IMR-90 (cell line): ENCODE results near the gene CRLF2. TPM values are rescaled to one million over a fixed set of nuclear protein-coding genes. Genes with fewer than 3 reads are reported as not detected.
"Not testable (repeated sequence)": the region's sequence is repeated elsewhere in the genome, so short reads cannot be mapped to it uniquely, and the experiment has no call there.

Experiments used
- ATAC-seq: fragments of 200-7000 bp; cut with Tn5 transposase; 2 replicates; pipeline ENCODE4 v1.9.1; 2020; ENCODE audit warnings: low read depth, mild to moderate bottlenecking, moderate library complexity
- BruUV-seq: library from RNA; stranded (reverse); fragments of 400-500 nt; replicated peaks from 2 replicates; lab custom pipeline; 2021; lab: Mats Ljungman, UMichigan
- CTCF ChIA-PET: fragments of 300-600 bp; formaldehyde crosslinking; extraction: SDS; loops from one replicate; lab custom pipeline; 2021; ENCODE audit warnings: antibody characterized with exemption; lab: Yijun Ruan, JAX
- POLR2A ChIA-PET: fragments of 300-600 bp; sonication (Branson Sonifier 250); formaldehyde crosslinking; loops from one replicate; lab custom pipeline; 2022; ENCODE audit warnings: antibody characterized with exemption; ENCODE audit not compliant: unreplicated experiment; lab: Charles Lee
- DNase-seq: peaks from one replicate; pipeline ENCODE4 v3.0.0; 2013
- H2AFZ ChIP-seq: replicated peaks from 2 replicates; pipeline ENCODE3; 2013; ENCODE audit warnings: low read length, mild to moderate bottlenecking; ENCODE audit not compliant: poor library complexity
- H2AK5ac ChIP-seq: 2 replicates; pipeline ENCODE4 v1.6.1; 2013; ENCODE audit warnings: low read depth, low read length, inconsistent platforms
- H2AK9ac ChIP-seq: replicated peaks from 2 replicates; pipeline ENCODE3; 2013; ENCODE audit warnings: mild to moderate bottlenecking, low read depth, low read length, moderate library complexity; ENCODE audit not compliant: poor library complexity
- H2BK120ac ChIP-seq: 2 replicates; pipeline ENCODE4 v1.6.1; 2013; ENCODE audit warnings: low read depth, low read length, inconsistent platforms
- H2BK15ac ChIP-seq: 3 replicates; pipeline ENCODE4 v1.6.1; 2013; ENCODE audit warnings: low read depth, low read length, inconsistent platforms
- H2BK20ac ChIP-seq: 2 replicates; pipeline ENCODE4 v1.6.1; 2013; ENCODE audit warnings: low read depth, mild to moderate bottlenecking, inconsistent platforms, low read length, moderate library complexity
- H2BK5ac ChIP-seq: 2 replicates; pipeline ENCODE4 v1.6.1; 2013; ENCODE audit warnings: mild to moderate bottlenecking, low read depth, low read length, inconsistent platforms; ENCODE audit not compliant: poor library complexity, severe bottlenecking
- H3K14ac ChIP-seq: replicated peaks from 2 replicates; pipeline ENCODE4 v1.6.1; 2013; ENCODE audit warnings: low read depth, low read length, inconsistent platforms
- H3K18ac ChIP-seq: 2 replicates; pipeline ENCODE4 v1.6.1; 2013; ENCODE audit warnings: low read depth, low read length, control low read depth
- H3K23ac ChIP-seq: 2 replicates; pipeline ENCODE4 v1.6.1; 2013; ENCODE audit warnings: low read depth, low read length, inconsistent platforms
- H3K27ac ChIP-seq: 2 replicates; pipeline ENCODE4 v1.5.1; 2013; ENCODE audit warnings: mild to moderate bottlenecking, control low read depth, low read length; ENCODE audit not compliant: insufficient read depth
- H3K27me3 ChIP-seq: 2 replicates; pipeline ENCODE4 v1.6.1; 2013; ENCODE audit warnings: low read length; ENCODE audit not compliant: control insufficient read depth, insufficient read depth
- H3K36me3 ChIP-seq: 2 replicates; pipeline ENCODE4 v1.6.1; 2013; ENCODE audit warnings: low read length, mixed read lengths; ENCODE audit not compliant: control insufficient read depth, insufficient read depth
- H3K4ac ChIP-seq: 2 replicates; pipeline ENCODE4 v1.6.1; 2013; ENCODE audit warnings: low read depth, low read length, inconsistent platforms
- H3K4me1 ChIP-seq: 2 replicates; pipeline ENCODE4 v1.6.1; 2013; ENCODE audit warnings: low read length, mixed read lengths; ENCODE audit not compliant: control insufficient read depth, insufficient read depth
- H3K4me2 ChIP-seq: 2 replicates; pipeline ENCODE4 v1.6.1; 2013; ENCODE audit warnings: low read depth, mild to moderate bottlenecking, control low read depth, low read length, moderate library complexity
- H3K4me3 ChIP-seq: 2 replicates; pipeline ENCODE4 v1.5.1; 2013; ENCODE audit warnings: low read depth, mild to moderate bottlenecking, control low read depth, low read length, moderate library complexity; ENCODE audit not compliant: insufficient read depth
- H3K56ac ChIP-seq: 2 replicates; pipeline ENCODE4 v1.6.1; 2013; ENCODE audit warnings: low read length, inconsistent platforms; ENCODE audit not compliant: insufficient read depth; ENCODE audit errors: extremely low read depth
- H3K79me1 ChIP-seq, 2 experiments: 2 replicates each; pipeline ENCODE4 v1.6.1; 2013; ENCODE audit warnings: low read length in 2 of 2, inconsistent platforms in 1 of 2, low read depth in 1 of 2
- H3K9ac ChIP-seq: 2 replicates; pipeline ENCODE4 v1.6.1; 2013; ENCODE audit warnings: low read depth, low read length, control low read depth
- H3K9me1 ChIP-seq: 2 replicates; pipeline ENCODE4 v1.6.1; 2013; ENCODE audit warnings: low read length, inconsistent platforms; ENCODE audit not compliant: insufficient read depth
- H3K9me3 ChIP-seq: 2 replicates; pipeline ENCODE4 v1.6.1; 2013; ENCODE audit warnings: low read length; ENCODE audit not compliant: control insufficient read depth, insufficient read depth
- H4K20me1 ChIP-seq: 2 replicates; pipeline ENCODE4 v1.6.1; 2013; ENCODE audit warnings: low read length, inconsistent platforms; ENCODE audit not compliant: insufficient read depth
- H4K5ac ChIP-seq: 2 replicates; pipeline ENCODE4 v1.6.1; 2013; ENCODE audit warnings: mild to moderate bottlenecking, low read depth, low read length, control low read depth
- H4K8ac ChIP-seq, 2 experiments: 2 replicates each; pipeline ENCODE4 v1.6.1; 2013; ENCODE audit warnings: low read depth in 2 of 2, low read length in 2 of 2, control low read depth in 1 of 2, inconsistent platforms in 1 of 2
- H4K91ac ChIP-seq: 2 replicates; pipeline ENCODE4 v1.6.1; 2013; ENCODE audit warnings: low read depth, low read length, inconsistent platforms; ENCODE audit not compliant: insufficient read depth
- WGBS, 2 experiments: methylation state at CpG; one replicate each; pipeline versions ENCODE4 v1.1.5 to v1.1.7; 2013; ENCODE audit warnings: missing lambda C conversion rate in 2 of 2; ENCODE audit not compliant: insufficient read length in 1 of 2; ENCODE audit errors: extremely low coverage in 2 of 2; 5-methylcytosine and 5-hydroxymethylcytosine counted together
- dilution Hi-C: fragments of 300-500 bp; cut with HindIII; formaldehyde crosslinking; loops from one replicate; pipeline ENCODE4 v1.14.3; 2018; ENCODE audit warnings: low sequenced_read_pairs; ENCODE audit not compliant: unreplicated experiment
- in situ Hi-C: fragments of 300-500 bp; cut with MboI; formaldehyde crosslinking; loops from 3 replicates; pipeline ENCODE4 v1.14.3; 2019; ENCODE audit warnings: low sequenced_read_pairs, inconsistent platforms, mixed read lengths
- intact Hi-C: fragments of 100-400 bp; cut with micrococcal nuclease; formaldehyde crosslinking; loops from 2 replicates; pipeline ENCODE4 v1.10.0; 2022
- polyA plus RNA-seq, 3 experiments: library from polyadenylated mRNA; depleted of rRNA; stranded (reverse); fragments of >200 nt; gene quantifications; 2 replicates each; pipeline ENCODE4 v1.2.3, GENCODE V29; 2012; ENCODE audit warnings: low replicate concordance in 1 of 3
- total RNA-seq: library from RNA; depleted of rRNA; stranded (reverse); fragments of >200 nt; gene quantifications from 2 replicates; pipeline ENCODE4 v1.2.3, GENCODE V29; 2012

The CRLF2 gene
- total and polyA plus RNA-seq, 2 of the 4 experiments (the other 2 are of a cell fraction): not detected

DNA sequence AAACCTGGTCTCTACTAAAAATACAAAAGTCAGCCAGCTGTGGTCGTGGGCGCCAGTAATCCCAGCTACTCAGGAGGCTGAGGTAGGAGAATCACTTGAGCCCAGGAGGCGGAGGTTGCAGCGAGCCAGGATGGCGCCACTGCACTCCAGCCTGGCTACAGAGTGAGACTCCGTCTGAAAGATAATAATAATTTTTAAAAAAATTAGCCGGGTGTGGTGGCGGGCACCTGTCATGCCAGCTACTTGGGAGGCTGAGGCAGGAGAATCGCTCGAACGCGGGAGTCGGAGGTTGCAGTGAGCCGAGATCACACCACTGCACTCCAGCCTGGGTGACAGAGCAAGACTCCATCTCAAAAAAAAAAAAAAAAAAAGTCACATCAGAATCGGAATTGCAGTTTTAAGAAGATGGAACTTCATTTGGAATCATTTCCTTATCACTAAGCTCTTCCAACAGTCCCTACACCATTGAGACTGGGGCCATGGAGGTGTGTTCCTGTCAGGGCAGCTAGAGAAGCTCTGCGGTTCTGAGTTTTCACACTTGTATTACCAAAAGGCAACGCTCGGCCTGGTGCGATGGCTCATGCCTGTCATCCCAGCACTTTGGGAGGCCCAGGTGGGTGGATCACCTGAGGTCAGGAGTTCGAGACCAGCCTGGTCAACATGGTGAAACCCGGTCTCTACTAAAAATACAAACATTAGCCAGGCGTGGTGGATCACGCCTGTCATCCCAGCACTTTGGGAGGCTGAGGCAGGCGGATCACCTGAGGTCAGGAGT is 55.6 kb downstream of the CRLF2 start:
- H3K4ac ChIP-seq, H4K5ac ChIP-seq, ATAC-seq, H3K56ac ChIP-seq, BruUV-seq, intact Hi-C loops, H3K4me2 ChIP-seq, H3K4me3 ChIP-seq, H2AFZ ChIP-seq, H2BK5ac ChIP-seq, H2BK15ac ChIP-seq, H3K14ac ChIP-seq, CTCF ChIA-PET, H3K9me3 ChIP-seq, H3K36me3 ChIP-seq, H3K9ac ChIP-seq, H4K20me1 ChIP-seq, H3K27ac ChIP-seq, H2AK5ac ChIP-seq, dilution Hi-C loops, H3K27me3 ChIP-seq, H3K4me1 ChIP-seq, DNase-seq, H3K23ac ChIP-seq, H2AK9ac ChIP-seq, H2BK20ac ChIP-seq, H3K79me1 ChIP-seq, H3K9me1 ChIP-seq, H4K91ac ChIP-seq, in situ Hi-C loops, H2BK120ac ChIP-seq, POLR2A ChIA-PET, H4K8ac ChIP-seq, H3K18ac ChIP-seq: not testable (repeated sequence)
- WGBS, 2 experiments: 66% methylated on average over 4 of the region's 24 CpGs; no CpG with 5 or more reads in 1 of the 2 experiments
